ENCODE measurements around the gene MOB3B. TPM values are rescaled to one million over a fixed set of nuclear protein-coding genes. Genes with fewer than 3 reads are reported as not detected.

MOB3B gene
- total and polyA plus RNA-seq, 10 of the 15 experiments (the other 5 are each of a cell fraction or from before 2014, with no cell fraction given): 0.44 to 2.7 (median 0.91) TPM

- Histone ChIP-seq H3K4me1 (ENCODE audit: control insufficient read depth, insufficient read depth, low read length) (no peaks in the 10 kb centered on the region), H3K27me3 (replicated peaks in 1 of 2; ENCODE audit: control insufficient read depth in 2 of 2, insufficient read depth in 2 of 2, low read length in 1 of 2) (no peaks in the 10 kb centered on the region), H2AFZ (ENCODE audit: control insufficient read depth, low read depth, low read length) (no peak overlapping the region), H3K9me3 (replicated peaks; ENCODE audit: control insufficient read depth, insufficient read depth, low read length) (no peaks in the 10 kb centered on the region), H4K20me1 (ENCODE audit: control insufficient read depth, insufficient read depth) (no peaks in the 10 kb centered on the region), H3K9ac (ENCODE audit: control insufficient read depth, insufficient read depth, low read length) (no peak overlapping the region), H3K4me2 (ENCODE audit: control insufficient read depth, insufficient read depth) (no peak overlapping the region), H3K27ac (ENCODE audit: control insufficient read depth, insufficient read depth) (no peak overlapping the region), H3K4me3 (no peak overlapping the region), H3K36me3 (ENCODE audit: control insufficient read depth in 2 of 2, insufficient read depth in 2 of 2, low read length in 1 of 2) (no peaks in the 10 kb centered on the region), H3K79me2 (ENCODE audit: control insufficient read depth, insufficient read depth, low read length) (no peaks in the 10 kb centered on the region)
- ChIA-PET POLR2A (no interaction called here), CTCF (interaction anchor here (1.1 to 3.3 kb wide), 5 partner anchors 187 to 210 kb away, joined by 3 to 18 read pairs (median 9); partner anchors contain the start of gene MOB3B), SMC1A (ENCODE audit: uncharacterized antibody, unreplicated experiment) (interaction anchor here (0.6 to 1.9 kb wide), 8 partner anchors 29 to 399 kb away, joined by 3 to 5 read pairs (median 3); partner anchors contain the start of gene MOB3B), RAD21 (ENCODE audit: unreplicated experiment) (interaction anchor here (2.5 kb wide), 1 partner anchor 192 kb away, joined by 10 read pairs; the partner anchor contains the start of gene MOB3B)
- intact Hi-C loops (cut with micrococcal nuclease; ENCODE audit: unreplicated experiment): loop anchor here (10.0 kb wide), 1 partner anchor 737 kb away; no protein-coding TSS in a partner anchor
- TF ChIP-seq GATAD2B (conservative IDR thresholded peaks at IDR 0.05; ENCODE audit: low read depth): no peak
- no peak for TF ChIP-seq IKZF2 (IDR thresholded peaks at IDR 0.05)
- no peak for TF ChIP-seq SMAD5 (IDR thresholded peaks at IDR 0.05; ENCODE audit: low read depth)
- no peak for TF ChIP-seq ZSCAN29 (IDR thresholded peaks at IDR 0.05)
- no peak for TF ChIP-seq SUZ12 (IDR thresholded peaks at IDR 0.05; ENCODE audit: unreplicated experiment)
- DNase-seq (ENCODE audit: low read depth, low spot score) (no peak), FAIRE-seq (no peak), ATAC-seq (no peak)
- in situ Hi-C loops (cut with MboI): no loop called here
- BruUV-seq (replicated peaks): no TSS peak
- 40% methylated on average over 5 of the region's 5 CpGs for WGBS (ENCODE audit: insufficient coverage, insufficient replicate concordance, low lambda C conversion rate, missing lambda C conversion rate)
Measured at GRCh38 chr9:27337833-27338526, 191.6 kb downstream of the MOB3B start.

- Histone ChIP-seq H3K4me1 (ENCODE audit: control insufficient read depth, insufficient read depth, low read length) (no peaks in the 10 kb centered on the region), H3K9ac (ENCODE audit: control insufficient read depth, insufficient read depth, low read length) (no peak overlapping the region), H3K36me3 (ENCODE audit: control insufficient read depth in 2 of 2, insufficient read depth in 2 of 2, low read length in 1 of 2) (no peaks in the 10 kb centered on the region), H3K79me2 (ENCODE audit: control insufficient read depth, insufficient read depth, low read length) (no peaks in the 10 kb centered on the region), H3K27me3 (replicated peaks in 1 of 2; ENCODE audit: control insufficient read depth in 2 of 2, insufficient read depth in 2 of 2, low read length in 1 of 2) (no peaks in the 10 kb centered on the region), H3K4me3 (no peak overlapping the region), H3K9me3 (replicated peaks; ENCODE audit: control insufficient read depth, insufficient read depth, low read length) (no peaks in the 10 kb centered on the region), H3K4me2 (ENCODE audit: control insufficient read depth, insufficient read depth) (no peak overlapping the region), H4K20me1 (ENCODE audit: control insufficient read depth, insufficient read depth) (no peaks in the 10 kb centered on the region), H2AFZ (ENCODE audit: control insufficient read depth, low read depth, low read length) (no peak overlapping the region), H3K27ac (ENCODE audit: control insufficient read depth, insufficient read depth) (no peak overlapping the region)
- in situ Hi-C loops (cut with MboI): no loop called here
- no peak for DNase-seq (ENCODE audit: low read depth, low spot score)
- SMC1A ChIA-PET (ENCODE audit: uncharacterized antibody, unreplicated experiment): interaction anchor here (0.6 to 1.9 kb wide), 4 partner anchors 30 to 400 kb away, joined by 3 to 5 read pairs (median 4); partner anchors contain the start of gene MOB3B
- no peak for FAIRE-seq
- BruUV-seq (replicated peaks): no TSS peak
- intact Hi-C loops (cut with micrococcal nuclease; ENCODE audit: unreplicated experiment): loop anchor here (10.0 kb wide), 1 partner anchor 738 kb away; no protein-coding TSS in a partner anchor
- ATAC-seq: no peak
- RAD21 ChIA-PET (ENCODE audit: unreplicated experiment): interaction anchor here (1.0 to 2.5 kb wide), 3 partner anchors 29 to 193 kb away, joined by 3 to 10 read pairs (median 4); partner anchors contain the start of gene MOB3B
- POLR2A ChIA-PET: no interaction called here
- CTCF ChIA-PET: interaction anchor here (1.1 to 3.3 kb wide), 5 partner anchors 187 to 210 kb away, joined by 3 to 18 read pairs (median 9); partner anchors contain the start of gene MOB3B
- WGBS (ENCODE audit: insufficient coverage, insufficient replicate concordance, low lambda C conversion rate, missing lambda C conversion rate): 85% methylated on average over 3 of the region's 3 CpGs
- no peak for TF ChIP-seq RELA (IDR thresholded peaks at IDR 0.05; ENCODE audit: borderline replicate concordance, partially characterized antibody)
- TF ChIP-seq BCLAF1 (IDR thresholded peaks at IDR 0.05): no peak
- TF ChIP-seq REST (IDR thresholded peaks at IDR 0.05; ENCODE audit: low read depth, low read length): no peak
- no peak for TF ChIP-seq MYB (IDR thresholded peaks at IDR 0.05; ENCODE audit: borderline replicate concordance, low read depth, low read length)
Measured at GRCh38 chr9:27337236-27337635, 192.4 kb downstream of the MOB3B start.

Measured in GM12878 (cell line).